CD8-positive, alpha-beta memory T cell (primary cell): ENCODE results near the gene GLT8D2. TPM values are rescaled to one million over a fixed set of nuclear protein-coding genes. Genes with fewer than 3 reads are reported as not detected.

Experiments used
- CTCF ChIA-PET: fragments of 350-600 bp; sonication (Branson Sonifier 250); formaldehyde crosslinking; loops from one replicate; lab custom pipeline; 2021; ENCODE audit warnings: antibody characterized with exemption; lab: Charles Lee
- POLR2A ChIA-PET: fragments of 350-600 bp; sonication (Branson Sonifier 250); formaldehyde crosslinking; loops from one replicate; lab custom pipeline; 2021; ENCODE audit warnings: antibody characterized with exemption; lab: Charles Lee
- DNase-seq, 5 donors: peaks; one replicate each; pipeline versions ENCODE4 v3.0.0 to v3.0.0-alpha.2; 2020 to 2022; ENCODE audit warnings: mixed read lengths in 1 of 5
- H3K27ac ChIP-seq: one replicate; pipeline ENCODE4 v1.7.0; 2013; ENCODE audit warnings: low read depth, mild to moderate bottlenecking, low read length, moderate library complexity
- H3K27me3 ChIP-seq: 2 replicates; pipeline ENCODE4 v1.7.0; 2013; ENCODE audit warnings: low read length, mild to moderate bottlenecking; ENCODE audit not compliant: insufficient read depth, poor library complexity, severe bottlenecking
- H3K36me3 ChIP-seq: 2 replicates; pipeline ENCODE4 v1.7.0; 2013; ENCODE audit warnings: mild to moderate bottlenecking, low read length, moderate library complexity; ENCODE audit not compliant: insufficient read depth
- H3K4me1 ChIP-seq: 2 replicates; pipeline ENCODE4 v1.7.0; 2013; ENCODE audit warnings: mild to moderate bottlenecking, low read length, moderate library complexity; ENCODE audit not compliant: insufficient read depth
- H3K4me3 ChIP-seq: 2 replicates; pipeline ENCODE4 v1.7.0; 2013; ENCODE audit warnings: mild to moderate bottlenecking, low read length
- H3K9me3 ChIP-seq: 2 replicates; pipeline ENCODE4 v1.7.0; 2013; ENCODE audit warnings: mild to moderate bottlenecking, low read length
- H3K27ac Mint-ChIP-seq, 8 donors: one replicate each; pipeline ENCODE4 v1.8.0; 2020 to 2021; ENCODE audit warnings: mixed read lengths in 8 of 8, mild to moderate bottlenecking in 6 of 8, inconsistent platforms in 3 of 8, moderate library complexity in 3 of 8
- H3K27me3 Mint-ChIP-seq, 2 donors: one replicate each; pipeline ENCODE4 v1.8.0; 2020 to 2021; ENCODE audit warnings: mixed read lengths in 2 of 2, mild to moderate bottlenecking in 1 of 2, moderate library complexity in 1 of 2
- H3K36me3 Mint-ChIP-seq, 3 donors: one replicate each; pipeline ENCODE4 v1.8.0; 2020 to 2021; ENCODE audit warnings: mixed read lengths in 3 of 3, inconsistent platforms in 1 of 3, mild to moderate bottlenecking in 1 of 3
- H3K4me1 Mint-ChIP-seq, 3 donors: one replicate each; pipeline ENCODE4 v1.8.0; 2020 to 2021; ENCODE audit warnings: mixed read lengths in 3 of 3, inconsistent platforms in 1 of 3, mild to moderate bottlenecking in 1 of 3
- H3K4me3 Mint-ChIP-seq, 7 donors: one replicate each; pipeline ENCODE4 v1.8.0; 2020 to 2021; ENCODE audit warnings: mixed read lengths in 7 of 7, mild to moderate bottlenecking in 6 of 7, moderate library complexity in 4 of 7, inconsistent platforms in 2 of 7
- H3K9me3 Mint-ChIP-seq, 5 donors: one replicate each; pipeline ENCODE4 v1.8.0; 2020 to 2022; ENCODE audit warnings: mixed read lengths in 5 of 5, mild to moderate bottlenecking in 3 of 5, moderate library complexity in 2 of 5, inconsistent platforms in 1 of 5
- polyA plus RNA-seq: library from polyadenylated mRNA; unstranded; fragments of 300-500 nt; fragmentation: Illumina TruSeq; gene quantifications from one replicate; pipeline ENCODE4 v1.2.3, GENCODE V29; 2021
- total RNA-seq, 2 experiments: library from RNA; stranded (reverse); gene quantifications; one replicate each; pipeline ENCODE4 v1.2.3, GENCODE V29; 2021

The GLT8D2 gene
- total and polyA plus RNA-seq, 3 experiments from 2014 or later, result 0.11 TPM; not detected in 2

DNA sequence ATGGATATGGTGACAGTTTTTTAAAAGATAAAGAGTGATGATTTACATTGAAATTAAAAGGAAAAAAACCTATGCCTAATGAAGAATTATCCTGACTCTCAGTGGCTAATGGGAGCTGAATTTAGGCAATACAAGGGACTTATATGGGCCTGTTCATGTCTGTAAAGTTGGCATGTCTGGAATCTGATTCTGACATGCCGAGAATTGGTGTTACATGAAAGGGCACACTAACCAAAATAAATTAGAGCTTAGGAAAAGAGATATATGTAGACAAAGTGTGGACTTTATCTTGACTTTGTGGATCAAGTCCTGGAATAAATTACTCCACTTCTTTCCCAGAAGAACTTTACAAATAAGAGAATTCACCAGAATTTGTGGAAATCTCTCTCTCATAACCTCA lies 83.3 kb downstream of the GLT8D2 start:
- Histone ChIP-seq H3K27ac (peak overlapping the region; percentile 90), H3K4me1 (peaks cover 41% of the 10 kb centered on the region), H3K9me3 (no peaks in the 10 kb centered on the region), H3K27me3 (no peaks in the 10 kb centered on the region), H3K4me3 (peak overlapping the region; percentile 74), H3K36me3 (no peaks in the 10 kb centered on the region)
- ChIA-PET POLR2A (interaction anchor here (1.1 to 2.9 kb wide), 5 partner anchors 11 to 98 kb away, joined by 3 to 68 read pairs (median 12); partner anchors contain the start of genes HCFC2 and HSP90B1), CTCF (interaction anchor here (1.6 to 2.5 kb wide), 3 partner anchors 10 to 37 kb away, joined by 9 to 23 read pairs (median 11); partner anchors contain the start of gene HSP90B1)
- peak overlapping the region; percentile 91 to 100 (median 99) for H3K27ac Mint-ChIP-seq
- H3K36me3 Mint-ChIP-seq, result peaks cover 0 to 31% (median 7%) of the 10 kb centered on the region in 3 donors
- H3K4me3 Mint-ChIP-seq, result peak overlapping the region; percentile 93 to 99 (median 96)
- peaks cover 60 to 77% (median 75%) of the 10 kb centered on the region in 3 donors for H3K4me1 Mint-ChIP-seq
- no peaks in the 10 kb centered on the region for H3K9me3 Mint-ChIP-seq
- no peaks in the 10 kb centered on the region for H3K27me3 Mint-ChIP-seq
- DNase-seq, result no peak

DNA sequence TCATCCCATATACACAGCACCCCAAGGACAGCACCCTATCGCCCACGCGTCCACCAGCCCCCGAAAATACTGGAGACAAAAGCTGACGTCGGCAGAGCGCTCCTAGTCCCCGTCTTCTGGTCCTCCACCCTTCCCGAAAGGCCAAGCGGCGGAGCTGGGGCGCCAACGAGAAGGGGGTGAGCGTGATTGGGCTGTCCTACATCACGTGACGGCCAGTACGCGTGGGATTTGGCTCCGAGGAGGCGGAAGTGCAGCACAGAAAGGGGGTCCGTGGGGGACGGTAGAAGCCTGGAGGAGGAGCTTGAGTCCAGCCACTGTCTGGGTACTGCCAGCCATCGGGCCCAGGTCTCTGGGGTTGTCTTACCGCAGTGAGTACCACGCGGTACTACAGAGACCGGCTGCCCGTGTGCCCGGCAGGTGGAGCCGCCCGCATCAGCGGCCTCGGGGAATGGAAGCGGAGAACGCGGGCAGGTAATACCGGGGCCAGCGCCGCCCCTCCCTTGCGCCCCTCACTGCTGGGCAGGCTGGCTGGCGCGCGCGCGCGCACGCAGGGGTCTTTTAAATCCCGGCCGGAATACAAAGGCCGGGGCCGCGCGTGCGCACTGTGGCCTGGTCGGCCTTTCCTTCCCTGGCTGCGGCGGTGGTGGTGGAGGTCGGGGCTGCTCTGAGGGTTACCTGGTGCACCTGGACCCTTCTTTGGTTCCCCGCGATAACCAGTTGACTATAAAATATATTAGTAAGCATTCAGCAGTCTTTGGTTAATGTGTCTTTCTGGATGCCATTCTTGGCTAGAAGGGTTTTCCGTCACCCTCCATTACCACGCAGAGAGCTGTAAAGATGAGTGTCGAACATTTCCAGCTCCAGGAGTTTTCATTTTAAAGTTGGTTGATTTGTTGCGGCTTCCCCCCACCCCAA lies 84.1 kb downstream of the GLT8D2 start, which contains the start of gene TDG:
Gene TDG, plus strand, starts transcription at position 283 of the 915 bp plus-strand sequence. Its CDS starts 166 bp downstream, at position 449.
- no peaks in the 10 kb centered on the region for H3K27me3 Mint-ChIP-seq
- peak within 1 kb of the TSS; percentile 91 to 100 (median 99) for H3K27ac Mint-ChIP-seq
- Histone ChIP-seq H3K36me3 (no peaks in the 10 kb centered on the region), H3K27me3 (no peaks in the 10 kb centered on the region), H3K27ac (peak within 1 kb of the TSS; percentile 90), H3K4me3 (peak within 1 kb of the TSS; percentile 74), H3K9me3 (no peaks in the 10 kb centered on the region), H3K4me1 (peaks cover 41% of the 10 kb centered on the region)
- peak within 1 kb of the TSS; percentile 93 to 99 (median 96) for H3K4me3 Mint-ChIP-seq
- ChIA-PET CTCF (interaction anchor here (0.9 to 2.5 kb wide), 9 partner anchors 9 to 143 kb away, joined by 3 to 23 read pairs (median 4); partner anchors contain the start of gene HSP90B1), POLR2A (interaction anchor here (0.6 to 2.9 kb wide), 14 partner anchors 8 to 1366 kb away, joined by 3 to 68 read pairs (median 4); partner anchors contain the start of genes HCFC2, HSP90B1 and NFYB)
- DNase-seq, result peak; percentile 95 to 99 (median 97)
- peaks cover 0 to 25% (median 7%) of the 10 kb centered on the region in 3 donors for H3K36me3 Mint-ChIP-seq
- H3K4me1 Mint-ChIP-seq, result peaks cover 54 to 68% (median 66%) of the 10 kb centered on the region in 3 donors
- no peaks in the 10 kb centered on the region for H3K9me3 Mint-ChIP-seq

DNA sequence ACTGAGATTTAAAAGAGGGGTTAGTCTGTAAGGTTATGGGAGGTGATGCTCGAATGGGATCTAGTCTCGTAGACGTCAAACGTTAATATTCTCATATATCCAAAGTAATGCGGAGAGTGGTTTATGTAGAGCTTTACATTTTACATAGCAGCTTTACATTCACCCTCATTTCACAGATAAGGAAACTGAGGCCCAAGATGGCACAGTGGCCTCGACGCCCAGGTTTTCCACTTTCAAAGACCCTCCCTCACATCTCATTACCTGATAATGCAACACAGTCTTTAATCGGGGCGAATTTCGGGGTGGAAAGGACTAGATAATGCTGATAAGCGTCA lies 84.8 kb downstream of the GLT8D2 start:
- H3K27ac ChIP-seq, result peak overlapping the region; percentile 90
- H3K4me3 ChIP-seq, result peak overlapping the region; percentile 74
- peaks cover 41% of the 10 kb centered on the region for H3K4me1 ChIP-seq
- H3K36me3 Mint-ChIP-seq, result peaks cover 0 to 25% (median 7%) of the 10 kb centered on the region in 3 donors
- no peaks in the 10 kb centered on the region for H3K9me3 ChIP-seq
- H3K4me1 Mint-ChIP-seq, result peaks cover 53 to 64% (median 59%) of the 10 kb centered on the region in 3 donors
- peak overlapping the region; percentile 93 to 99 (median 96) for H3K4me3 Mint-ChIP-seq
- POLR2A ChIA-PET, result interaction anchor here (0.6 to 2.9 kb wide), 11 partner anchors 8 to 1366 kb away, joined by 3 to 68 read pairs (median 5); partner anchors contain the start of genes HCFC2, HSP90B1 and NFYB
- no peaks in the 10 kb centered on the region for H3K27me3 ChIP-seq
- no peaks in the 10 kb centered on the region for H3K36me3 ChIP-seq
- CTCF ChIA-PET, result interaction anchor here (0.9 to 2.5 kb wide), 9 partner anchors 8 to 144 kb away, joined by 3 to 23 read pairs (median 4); partner anchors contain the start of gene HSP90B1
- H3K27me3 Mint-ChIP-seq, result no peaks in the 10 kb centered on the region
- peak overlapping the region; percentile 91 to 100 (median 99) for H3K27ac Mint-ChIP-seq
- no peaks in the 10 kb centered on the region for H3K9me3 Mint-ChIP-seq
- no peak for DNase-seq

DNA sequence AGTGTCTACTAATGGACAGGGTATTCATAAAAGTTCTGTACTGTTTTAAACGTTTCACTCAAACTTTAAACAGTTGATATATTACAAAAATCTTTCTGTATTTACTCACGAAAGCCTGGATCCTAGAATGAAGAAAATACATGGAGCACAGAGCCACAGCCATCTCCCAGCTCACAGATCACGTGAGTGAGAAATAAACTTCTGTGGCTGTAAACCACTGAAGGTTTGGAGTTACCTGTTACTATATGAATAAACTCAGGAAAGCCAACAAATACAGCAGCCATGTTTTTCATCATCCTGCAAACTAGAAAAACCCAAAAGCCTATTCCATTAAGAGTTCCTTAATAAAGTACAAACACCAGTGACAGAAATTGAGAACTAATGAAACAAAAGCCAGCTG lies 85.2 kb downstream of the GLT8D2 start:
- CTCF ChIA-PET, result interaction anchor here (0.9 to 2.5 kb wide), 7 partner anchors 8 to 144 kb away, joined by 3 to 23 read pairs (median 4); partner anchors contain the start of gene HSP90B1
- H3K27me3 Mint-ChIP-seq, result no peaks in the 10 kb centered on the region
- H3K36me3 Mint-ChIP-seq, result peaks cover 0 to 25% (median 7%) of the 10 kb centered on the region in 3 donors
- H3K4me1 Mint-ChIP-seq, result peaks cover 51 to 59% (median 55%) of the 10 kb centered on the region in 3 donors
- Histone ChIP-seq H3K27ac (peak overlapping the region; percentile 90), H3K27me3 (no peaks in the 10 kb centered on the region), H3K36me3 (no peaks in the 10 kb centered on the region), H3K4me1 (peaks cover 41% of the 10 kb centered on the region), H3K9me3 (no peaks in the 10 kb centered on the region), H3K4me3 (peak overlapping the region; percentile 74)
- no peaks in the 10 kb centered on the region for H3K9me3 Mint-ChIP-seq
- DNase-seq, result no peak
- POLR2A ChIA-PET, result interaction anchor here (1.5 to 2.9 kb wide), 5 partner anchors 9 to 144 kb away, joined by 4 to 68 read pairs (median 12); partner anchors contain the start of genes HCFC2 and HSP90B1
- peak overlapping the region; percentile 91 to 100 (median 99) for H3K27ac Mint-ChIP-seq
- H3K4me3 Mint-ChIP-seq, result peak overlapping the region; percentile 93 to 99 (median 96)

DNA sequence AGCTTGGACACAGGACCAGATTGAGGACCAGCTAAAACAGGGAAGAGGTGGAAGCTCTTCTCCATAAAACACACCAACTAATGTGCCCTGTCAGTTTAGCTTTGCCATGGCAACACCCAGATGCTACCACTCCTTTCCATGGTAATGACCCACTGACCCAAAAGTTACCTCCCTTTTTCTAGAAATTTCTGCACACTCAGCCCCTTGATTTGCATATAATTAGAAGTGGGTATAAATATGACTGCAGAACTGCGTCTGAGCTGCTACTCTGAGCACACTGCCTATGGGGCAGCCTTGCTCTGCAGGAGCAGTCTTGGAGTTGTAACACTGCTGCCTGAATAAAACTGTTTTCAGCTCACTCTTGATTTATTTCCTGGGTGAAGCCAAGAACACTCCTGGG lies 87.5 kb downstream of the GLT8D2 start:
- H3K27me3 ChIP-seq, result no peaks in the 10 kb centered on the region
- H3K9me3 ChIP-seq, result no peaks in the 10 kb centered on the region
- POLR2A ChIA-PET, result no interaction called here
- Mint-ChIP-seq H3K4me3 (peak overlapping the region in 1 of 7 donors; percentile 60), H3K9me3 (no peaks in the 10 kb centered on the region), H3K36me3 (peaks cover 0 to 14% (median 1%) of the 10 kb centered on the region in 3 donors), H3K4me1 (peaks cover 32 to 38% (median 36%) of the 10 kb centered on the region in 3 donors), H3K27me3 (no peaks in the 10 kb centered on the region), H3K27ac (peak overlapping the region in 4 of 8 donors; percentile 18 to 60 (median 47))
- no peak overlapping the region for H3K4me3 ChIP-seq
- CTCF ChIA-PET, result interaction anchor here (0.8 kb wide), 1 partner anchor 33 kb away, joined by 3 read pairs; no protein-coding TSS in a partner anchor
- no peaks in the 10 kb centered on the region for H3K36me3 ChIP-seq
- H3K27ac ChIP-seq, result no peak overlapping the region
- peaks cover 22% of the 10 kb centered on the region for H3K4me1 ChIP-seq
- no peak for DNase-seq

DNA sequence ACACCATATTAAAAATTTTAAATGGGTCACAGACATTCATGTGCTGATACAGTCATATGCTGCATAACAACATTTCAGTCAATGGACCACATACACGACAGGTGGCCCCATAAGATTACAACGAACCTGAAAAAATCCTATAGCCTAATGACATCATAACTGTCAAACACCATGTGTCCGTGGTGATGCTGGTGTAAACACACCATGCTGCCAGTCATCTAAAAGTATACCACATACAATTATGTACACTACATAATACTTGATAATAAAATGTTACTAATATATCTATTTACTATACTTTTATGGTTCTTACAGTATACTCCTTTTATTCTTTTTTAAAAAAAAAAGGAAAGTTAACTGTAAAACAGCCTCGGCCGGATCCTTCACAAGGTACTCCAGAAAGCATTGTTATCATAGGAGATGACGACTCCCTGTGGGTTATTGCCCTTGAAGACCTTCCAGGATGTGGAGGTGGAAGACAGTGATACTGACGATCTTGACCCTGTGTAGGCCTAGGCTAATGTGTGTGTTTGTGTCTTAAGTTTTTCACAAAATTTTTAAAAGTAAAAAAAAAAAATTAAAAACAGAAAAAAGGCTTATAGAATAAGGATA lies 89.3 kb downstream of the GLT8D2 start:
- peaks cover 0 to 18% (median 1%) of the 10 kb centered on the region in 3 donors for H3K36me3 Mint-ChIP-seq
- no peak overlapping the region for H3K4me3 ChIP-seq

DNA sequence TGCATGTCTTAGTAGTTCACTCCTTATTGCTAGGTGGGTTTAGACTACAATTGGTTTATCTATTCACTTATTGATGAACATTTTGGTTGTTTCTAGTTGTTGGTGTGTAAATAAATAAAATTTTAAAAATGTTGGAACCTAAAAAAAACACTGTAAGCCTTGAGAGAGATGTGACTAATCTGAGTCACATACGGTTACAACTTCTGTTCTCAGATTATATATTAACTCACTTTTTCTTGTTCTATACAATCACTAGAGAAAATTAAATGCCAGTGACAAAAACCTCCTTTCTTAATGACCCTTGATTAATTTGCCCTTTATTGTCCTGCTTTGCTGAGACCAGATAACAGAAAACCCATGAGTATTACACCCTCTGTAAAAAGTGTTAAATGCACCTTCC lies 91.4 kb downstream of the GLT8D2 start:
- Mint-ChIP-seq H3K4me1 (peaks cover 31 to 43% (median 38%) of the 10 kb centered on the region in 3 donors), H3K9me3 (no peaks in the 10 kb centered on the region), H3K27me3 (peaks cover 0 to 3% of the 10 kb centered on the region in 2 donors), H3K36me3 (peaks cover 0 to 23% (median 3%) of the 10 kb centered on the region in 3 donors), H3K27ac (peak overlapping the region in 6 of 8 donors; percentile 45 to 86 (median 60)), H3K4me3 (peak overlapping the region in 3 of 7 donors; percentile 31 to 73 (median 68))
- H3K36me3 ChIP-seq, result peaks cover 1% of the 10 kb centered on the region
- no peak for DNase-seq
- no peak overlapping the region for H3K4me3 ChIP-seq
- no peaks in the 10 kb centered on the region for H3K9me3 ChIP-seq
- POLR2A ChIA-PET, result no interaction called here
- CTCF ChIA-PET, result interaction anchor here (1.2 kb wide), 1 partner anchor 9 kb away, joined by 3 read pairs; no protein-coding TSS in a partner anchor
- H3K27me3 ChIP-seq, result no peaks in the 10 kb centered on the region
- no peak overlapping the region for H3K27ac ChIP-seq
- H3K4me1 ChIP-seq, result peaks cover 14% of the 10 kb centered on the region

More for the DNA sequence above, 89.3 kb downstream of the GLT8D2 start:
- peak overlapping the region in 1 of 8 donors; percentile 53 for H3K27ac Mint-ChIP-seq
- CTCF ChIA-PET, result no interaction called here
- POLR2A ChIA-PET, result interaction anchor here (0.6 to 0.7 kb wide), 2 partner anchors 103 to 178 kb away, joined by 3 read pairs; no protein-coding TSS in a partner anchor
- Histone ChIP-seq H3K4me1 (peaks cover 18% of the 10 kb centered on the region), H3K27me3 (no peaks in the 10 kb centered on the region), H3K27ac (no peak overlapping the region), H3K36me3 (no peaks in the 10 kb centered on the region), H3K9me3 (no peaks in the 10 kb centered on the region)
- peaks cover 33 to 41% (median 38%) of the 10 kb centered on the region in 3 donors for H3K4me1 Mint-ChIP-seq
- H3K9me3 Mint-ChIP-seq, result no peaks in the 10 kb centered on the region
- peaks cover 0 to 3% of the 10 kb centered on the region in 2 donors for H3K27me3 Mint-ChIP-seq
- H3K4me3 Mint-ChIP-seq, result peak overlapping the region in 1 of 7 donors; percentile 70
- DNase-seq, result no peak
